Vagina (tissue), 2 donors: ENCODE results near the gene GLCE. TPM values are rescaled to one million over a fixed set of nuclear protein-coding genes. Genes with fewer than 3 reads are reported as not detected.
"Not testable (repeated sequence)": the region's sequence is repeated elsewhere in the genome, so short reads cannot be mapped to it uniquely, and the experiment has no call there.

Experiments used
- DNase-seq, 2 donors: peaks; one replicate each; pipeline ENCODE4 v3.0.0-alpha.2; 2017; ENCODE audit errors: extremely low spot score in 2 of 2
- H3K27ac ChIP-seq: fragments of 200-600 bp; sonication (generic); one replicate; pipeline ENCODE4 v1.5.1; 2019
- H3K27me3 ChIP-seq: fragments of 200-600 bp; sonication (generic); one replicate; pipeline ENCODE4 v1.5.1; 2019
- H3K36me3 ChIP-seq, 2 donors: fragments of 200-600 bp; sonication (generic); one replicate each; pipeline ENCODE4 v1.5.1; 2017 to 2019
- H3K4me1 ChIP-seq: fragments of 200-600 bp; sonication (generic); one replicate; pipeline ENCODE4 v1.5.1; 2019
- H3K4me3 ChIP-seq, 2 donors: fragments of 200-600 bp; sonication (generic); 1 replicate in 1 of 2; 2 replicates in 1 of 2; pipeline ENCODE4 v1.5.1; 2016 to 2019
- H3K9me3 ChIP-seq: fragments of 200-600 bp; sonication (generic); one replicate; pipeline ENCODE4 v1.5.1; 2019
- POLR2A ChIP-seq, 2 donors: fragments of 450-650 bp; IDR thresholded peaks; one replicate each; pipeline ENCODE4 v1.6.1; 2017; ENCODE audit warnings: antibody characterized with exemption in 2 of 2, mild to moderate bottlenecking in 2 of 2, moderate library complexity in 2 of 2
- POLR2AphosphoS5 ChIP-seq, 2 donors: sonication (generic); formaldehyde crosslinking; IDR thresholded peaks; one replicate each; pipeline ENCODE4 v1.9.0; 2017; ENCODE audit warnings: antibody characterized with exemption in 2 of 2, mild to moderate bottlenecking in 2 of 2, low read depth in 1 of 2; ENCODE audit not compliant: insufficient read depth in 1 of 2
- intact Hi-C: fragments of 100-400 bp; cut with DNase I; formaldehyde crosslinking; loops from one replicate; pipeline ENCODE4 v1.15.1; 2023
- total RNA-seq: library from RNA; depleted of rRNA; stranded (reverse); fragments of >200 nt; gene quantifications from one replicate; pipeline ENCODE4 v1.2.3, GENCODE V29; 2016
- TF ChIP-seq, protein P1 (sequence below), 3 experiments: fragments of 450-650 bp in 2 of 3; fragments of 200-600 bp in 1 of 3; sonication (generic) in 1 of 3; IDR thresholded peaks; one replicate each; pipeline ENCODE4 v1.5.1; 2017 to 2019; ENCODE audit warnings: antibody characterized with exemption in 3 of 3, mild to moderate bottlenecking in 2 of 3, moderate library complexity in 2 of 3

Gene GLCE
- total RNA-seq, 1 donor from 2014 or later = 16.5 TPM

DNA sequence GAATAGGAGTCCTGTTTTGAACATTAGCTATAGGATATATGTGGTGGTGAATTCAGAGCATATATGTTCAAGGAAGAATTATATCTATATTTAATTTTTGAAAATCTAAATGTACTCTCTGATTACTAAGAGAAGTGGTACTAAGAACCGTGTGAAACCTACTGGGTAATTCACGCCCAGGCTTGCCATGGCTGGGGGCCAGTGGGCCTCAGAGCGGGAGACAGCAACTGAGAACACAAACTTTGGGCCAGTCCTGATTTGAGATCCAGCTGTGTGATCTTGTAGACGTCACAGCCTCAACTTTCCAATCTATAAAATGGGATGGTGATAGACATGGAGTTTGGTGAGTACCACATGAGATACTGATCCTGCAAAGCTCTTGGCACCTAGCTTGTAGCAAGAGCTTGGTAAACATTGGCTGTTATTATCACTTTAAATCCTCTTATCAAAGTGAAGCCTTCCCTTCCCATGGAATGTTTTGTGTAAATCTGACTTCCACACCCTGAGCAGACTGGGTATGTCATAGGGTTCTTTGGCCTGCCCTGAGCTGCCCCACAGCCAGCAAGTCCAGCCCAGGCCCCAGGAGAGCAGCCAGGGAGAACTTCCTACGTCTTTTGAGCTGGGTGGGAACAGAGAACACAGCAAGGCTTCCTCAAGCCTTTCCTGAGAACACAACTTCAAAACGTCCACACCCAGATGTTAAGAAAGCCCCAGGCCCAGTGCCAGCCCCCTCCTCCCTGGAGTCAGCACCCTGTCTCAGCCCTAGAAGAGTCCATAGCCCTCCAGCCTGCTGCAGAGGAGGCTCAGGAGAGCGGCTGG lies 130.1 kb downstream of the GLCE start:
- H3K4me1 ChIP-seq = peaks cover 23% of the 10 kb centered on the region
- no peak for DNase-seq
- H3K27me3 ChIP-seq = no peaks in the 10 kb centered on the region
- no peaks in the 10 kb centered on the region for H3K36me3 ChIP-seq
- H3K9me3 ChIP-seq = no peaks in the 10 kb centered on the region
- H3K27ac ChIP-seq = no peak overlapping the region
- no peak for TF ChIP-seq POLR2A (IDR thresholded peaks at IDR 0.05)
- no peak for TF ChIP-seq POLR2AphosphoS5 (IDR thresholded peaks at IDR 0.05; ENCODE audit: insufficient read depth in 1 of 2, low read depth in 1 of 2)
- TF ChIP-seq, protein P1, sequence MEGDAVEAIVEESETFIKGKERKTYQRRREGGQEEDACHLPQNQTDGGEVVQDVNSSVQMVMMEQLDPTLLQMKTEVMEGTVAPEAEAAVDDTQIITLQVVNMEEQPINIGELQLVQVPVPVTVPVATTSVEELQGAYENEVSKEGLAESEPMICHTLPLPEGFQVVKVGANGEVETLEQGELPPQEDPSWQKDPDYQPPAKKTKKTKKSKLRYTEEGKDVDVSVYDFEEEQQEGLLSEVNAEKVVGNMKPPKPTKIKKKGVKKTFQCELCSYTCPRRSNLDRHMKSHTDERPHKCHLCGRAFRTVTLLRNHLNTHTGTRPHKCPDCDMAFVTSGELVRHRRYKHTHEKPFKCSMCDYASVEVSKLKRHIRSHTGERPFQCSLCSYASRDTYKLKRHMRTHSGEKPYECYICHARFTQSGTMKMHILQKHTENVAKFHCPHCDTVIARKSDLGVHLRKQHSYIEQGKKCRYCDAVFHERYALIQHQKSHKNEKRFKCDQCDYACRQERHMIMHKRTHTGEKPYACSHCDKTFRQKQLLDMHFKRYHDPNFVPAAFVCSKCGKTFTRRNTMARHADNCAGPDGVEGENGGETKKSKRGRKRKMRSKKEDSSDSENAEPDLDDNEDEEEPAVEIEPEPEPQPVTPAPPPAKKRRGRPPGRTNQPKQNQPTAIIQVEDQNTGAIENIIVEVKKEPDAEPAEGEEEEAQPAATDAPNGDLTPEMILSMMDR (IDR thresholded peaks at IDR 0.05) = no peak
- intact Hi-C loops = no loop called here
- H3K4me3 ChIP-seq = no peak overlapping the region

DNA sequence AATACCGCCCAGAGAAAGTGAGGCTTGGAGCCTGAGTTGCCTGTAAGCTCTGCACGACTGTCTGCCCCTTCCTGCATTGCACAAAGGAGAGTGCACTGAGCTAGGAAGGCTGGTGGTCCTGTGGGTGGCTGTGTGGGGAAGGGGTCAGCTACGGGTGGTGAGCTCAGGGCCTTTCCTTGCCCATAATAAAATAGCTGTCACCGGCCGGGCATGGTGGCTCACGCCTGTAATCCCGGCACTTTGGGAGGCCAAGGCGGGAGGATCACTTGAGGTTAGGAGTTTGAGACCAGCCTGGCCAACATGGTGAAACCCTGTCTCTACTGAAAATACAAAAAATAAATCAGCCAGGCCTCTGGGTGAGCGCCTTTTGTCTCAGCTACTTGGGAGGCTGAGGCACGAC lies 131.2 kb downstream of the GLCE start:
- intact Hi-C loops = not testable (repeated sequence)

DNA sequence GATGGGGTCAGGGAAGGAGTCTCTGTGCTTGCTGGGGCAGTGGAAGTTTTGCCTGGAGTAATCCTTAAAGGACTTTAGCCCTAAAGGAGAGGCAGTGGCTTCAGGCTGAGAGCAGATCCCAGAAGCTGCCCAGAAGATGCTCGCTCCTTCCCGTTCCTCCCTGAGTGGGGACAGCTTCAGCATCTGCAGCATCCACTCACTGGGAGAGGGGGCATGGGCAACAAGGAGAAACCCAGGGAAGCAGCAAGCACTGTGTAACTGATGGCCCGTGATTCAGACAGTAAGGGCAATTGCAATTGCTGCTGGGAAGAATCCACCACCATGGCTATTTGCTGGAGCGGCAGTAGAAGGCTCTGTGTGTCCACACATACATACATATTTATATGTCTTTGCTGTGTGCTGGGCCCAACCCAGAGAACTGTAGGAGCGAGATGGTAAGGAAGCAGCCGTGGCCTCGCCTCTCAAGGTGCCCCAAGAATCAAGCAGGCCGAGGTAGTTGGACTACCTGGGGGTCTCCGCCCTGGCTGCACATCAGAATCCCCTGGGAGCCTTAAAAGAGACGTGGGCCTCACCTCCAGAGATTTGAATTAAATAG lies 132.5 kb downstream of the GLCE start:
- TF ChIP-seq, protein P1 (IDR thresholded peaks at IDR 0.05) = no peak
- TF ChIP-seq POLR2A (IDR thresholded peaks at IDR 0.05) (no peak), POLR2AphosphoS5 (IDR thresholded peaks at IDR 0.05; ENCODE audit: insufficient read depth in 1 of 2, low read depth in 1 of 2) (no peak)
- no peaks in the 10 kb centered on the region for H3K9me3 ChIP-seq
- H3K27ac ChIP-seq = no peak overlapping the region
- H3K27me3 ChIP-seq = no peaks in the 10 kb centered on the region
- H3K4me1 ChIP-seq = peaks cover 23% of the 10 kb centered on the region
- H3K36me3 ChIP-seq = no peaks in the 10 kb centered on the region
- intact Hi-C loops = no loop called here
- no peak for DNase-seq
- H3K4me3 ChIP-seq = no peak overlapping the region

More for the DNA sequence above, 131.2 kb downstream of the GLCE start:
- not testable (repeated sequence) for H3K9me3 ChIP-seq, H3K4me3 ChIP-seq, H3K27ac ChIP-seq, H3K36me3 ChIP-seq, H3K27me3 ChIP-seq, DNase-seq
- peaks cover 23% of the 10 kb centered on the region for H3K4me1 ChIP-seq

DNA sequence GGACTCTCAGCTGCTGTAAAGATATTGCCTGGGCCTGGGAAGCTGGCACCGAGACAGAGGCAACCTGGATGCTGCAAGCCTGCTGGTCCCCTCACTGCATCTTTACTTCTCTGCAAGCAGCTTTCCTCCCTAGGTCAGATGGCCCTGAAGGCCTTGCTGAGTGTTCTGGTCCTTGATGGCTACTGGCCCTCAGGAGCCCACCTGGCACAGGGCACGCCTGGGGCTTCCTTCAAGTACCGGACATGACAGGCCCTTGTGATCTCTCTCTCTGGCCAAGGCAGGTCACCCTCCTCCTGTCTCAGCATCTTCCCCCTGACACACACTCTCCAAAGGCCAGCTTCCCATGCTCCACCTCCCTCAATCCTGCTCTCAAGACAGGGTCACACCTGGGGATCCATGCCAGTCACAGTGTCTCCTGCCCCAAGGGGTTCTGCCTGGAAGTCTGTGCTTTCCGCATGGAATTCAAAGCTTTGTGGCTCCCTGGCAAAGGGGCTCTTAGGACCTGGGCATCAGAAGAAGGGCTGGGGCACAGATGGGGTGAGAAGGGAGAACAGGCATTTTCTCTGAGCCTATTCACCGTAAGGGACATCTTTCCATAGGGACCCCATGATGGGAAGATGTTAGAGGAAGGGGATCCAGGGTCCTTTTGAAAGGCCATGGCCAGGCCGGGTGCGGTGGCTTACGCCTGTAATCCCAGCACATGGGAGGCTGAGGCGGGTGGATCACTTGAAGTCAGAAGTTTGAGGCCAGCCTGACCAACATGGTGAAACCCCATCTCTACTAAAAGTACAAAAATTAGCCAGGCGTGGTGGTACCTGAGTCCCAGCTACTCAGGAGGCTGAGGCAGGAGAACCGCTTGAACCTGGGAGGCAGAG lies 133.5 kb downstream of the GLCE start:
- Histone ChIP-seq H3K27me3 (no peaks in the 10 kb centered on the region), H3K36me3 (no peaks in the 10 kb centered on the region), H3K4me1 (peaks cover 19% of the 10 kb centered on the region), H3K9me3 (no peaks in the 10 kb centered on the region), H3K27ac (no peak overlapping the region), H3K4me3 (no peak overlapping the region)
- intact Hi-C loops = no loop called here
- no peak for DNase-seq
- TF ChIP-seq POLR2AphosphoS5 (IDR thresholded peaks at IDR 0.05; ENCODE audit: insufficient read depth in 1 of 2, low read depth in 1 of 2) = no peak
- TF ChIP-seq, protein P1 (IDR thresholded peaks at IDR 0.05) = no peak
- no peak for TF ChIP-seq POLR2A (IDR thresholded peaks at IDR 0.05)

- Histone ChIP-seq H3K9me3 (no peaks in the 10 kb centered on the region), H3K4me3 (no peak overlapping the region), H3K36me3 (no peaks in the 10 kb centered on the region), H3K27me3 (no peaks in the 10 kb centered on the region), H3K4me1 (peaks cover 14% of the 10 kb centered on the region), H3K27ac (no peak overlapping the region)
- intact Hi-C loops = no loop called here
- TF ChIP-seq POLR2A (IDR thresholded peaks at IDR 0.05) (no peak), POLR2AphosphoS5 (IDR thresholded peaks at IDR 0.05; ENCODE audit: insufficient read depth in 1 of 2, low read depth in 1 of 2) (no peak)
- TF ChIP-seq, protein P1 (IDR thresholded peaks at IDR 0.05) = no peak
- DNase-seq = no peak
These were observed 136.2 kb downstream of the GLCE start for GRCh38 chr15:69296606-69297005.
